PC-9 (cell line): ENCODE data around the gene NHS. TPM values are rescaled to one million over a fixed set of nuclear protein-coding genes. Genes with fewer than 3 reads are reported as not detected.

ENCODE experiments used
- BruUV-seq: library from RNA; stranded (reverse); fragments of 400-500 nt; replicated peaks from 2 replicates; lab custom pipeline; 2021; lab: Mats Ljungman, UMichigan
- CTCF ChIA-PET: fragments of 300-600 bp; sonication (Branson Sonifier 250); formaldehyde crosslinking; loops from one replicate; lab custom pipeline; 2022; ENCODE audit warnings: antibody characterized with exemption; lab: Charles Lee
- POLR2A ChIA-PET: fragments of 300-600 bp; sonication (Branson Sonifier 250); formaldehyde crosslinking; loops from one replicate; lab custom pipeline; 2022; ENCODE audit warnings: antibody characterized with exemption; ENCODE audit not compliant: unreplicated experiment; lab: Charles Lee
- DNase-seq, 2 experiments: peaks; one replicate each; pipeline versions ENCODE4 v3.0.0 to v3.0.0-alpha.2; 2015 to 2022; ENCODE audit warnings: mixed read lengths in 1 of 2
- H2AFZ ChIP-seq: fragments of 200-600 bp; sonication (generic); 2 replicates; pipeline ENCODE4 v1.8.1; 2017; ENCODE audit warnings: antibody characterized with exemption
- H3F3A ChIP-seq: fragments of 200-600 bp; sonication (generic); 2 replicates; pipeline ENCODE4 v1.8.1; 2017; ENCODE audit warnings: antibody characterized with exemption, mild to moderate bottlenecking, low read depth; ENCODE audit not compliant: insufficient read depth
- H3K27ac ChIP-seq: fragments of 200-600 bp; sonication (generic); 2 replicates; pipeline ENCODE4 v1.6.1; 2016; ENCODE audit warnings: mixed run types
- H3K27me3 ChIP-seq: fragments of 200-600 bp; sonication (generic); 2 replicates; pipeline ENCODE4 v1.6.1; 2016; ENCODE audit warnings: low read depth, mixed run types; ENCODE audit not compliant: insufficient read depth
- H3K36me3 ChIP-seq: fragments of 200-600 bp; sonication (generic); 2 replicates; pipeline ENCODE4 v1.6.1; 2016; ENCODE audit warnings: low read depth, mixed run types
- H3K4me1 ChIP-seq: fragments of 200-600 bp; sonication (generic); replicated peaks from 2 replicates; pipeline ENCODE4 v1.6.1; 2016; ENCODE audit warnings: mixed run types; ENCODE audit not compliant: insufficient read depth
- H3K4me2 ChIP-seq: fragments of 200-600 bp; sonication (generic); 2 replicates; pipeline ENCODE4 v1.6.1; 2017; ENCODE audit warnings: mixed run types
- H3K4me3 ChIP-seq: fragments of 200-600 bp; sonication (generic); 2 replicates; pipeline ENCODE4 v1.6.1; 2016; ENCODE audit warnings: mixed run types
- H3K79me2 ChIP-seq: fragments of 200-600 bp; sonication (generic); 2 replicates; pipeline ENCODE4 v1.6.1; 2017; ENCODE audit warnings: low read depth, mixed run types
- H3K9me2 ChIP-seq: fragments of 200-600 bp; sonication (generic); 2 replicates; pipeline ENCODE4 v1.8.1; 2017; ENCODE audit warnings: mild to moderate bottlenecking; ENCODE audit not compliant: insufficient read depth
- H3K9me3 ChIP-seq: fragments of 200-600 bp; sonication (generic); 2 replicates; pipeline ENCODE4 v1.8.1; 2016; ENCODE audit warnings: low read depth; ENCODE audit not compliant: insufficient read depth
- H4K20me1 ChIP-seq: fragments of 200-600 bp; sonication (generic); 2 replicates; pipeline ENCODE4 v1.8.1; 2017; ENCODE audit not compliant: insufficient read depth
- CTCF ChIP-seq: fragments of 200-600 bp; sonication (generic); conservative IDR thresholded peaks from 2 replicates; pipeline ENCODE4 v1.6.1; 2017; ENCODE audit warnings: mixed run types, antibody characterized with exemption, mild to moderate bottlenecking, moderate library complexity
- EZH2 ChIP-seq: fragments of 200-600 bp; sonication (generic); IDR thresholded peaks from 2 replicates; pipeline ENCODE4 v1.8.0; 2017; ENCODE audit warnings: antibody characterized with exemption, low read depth
- intact Hi-C: fragments of 100-400 bp; cut with micrococcal nuclease; formaldehyde crosslinking; loops from one replicate; pipeline ENCODE4 v1.10.0; 2022; ENCODE audit not compliant: unreplicated experiment
- total RNA-seq: library from RNA; stranded (reverse); gene quantifications from 2 replicates; pipeline ENCODE4 v1.2.3, GENCODE V29; 2021

Gene NHS
- total RNA-seq, 1 experiment from 2014 or later: 6.7 TPM

GRCh38 chrX:17632942-17633341 is 257.9 kb downstream of the NHS start:
- no peak overlapping the region for H3K4me3 ChIP-seq
- H2AFZ ChIP-seq: no peak overlapping the region
- no peaks in the 10 kb centered on the region for H3K79me2 ChIP-seq
- H3K9me2 ChIP-seq: no peaks in the 10 kb centered on the region
- ChIA-PET CTCF (no interaction called here), POLR2A (no interaction called here)
- no peaks in the 10 kb centered on the region for H3K36me3 ChIP-seq
- no TSS peak for BruUV-seq
- no peaks in the 10 kb centered on the region for H3K4me1 ChIP-seq
- H3K4me2 ChIP-seq: no peak overlapping the region
- no peaks in the 10 kb centered on the region for H3F3A ChIP-seq
- H3K27ac ChIP-seq: no peak overlapping the region
- no peaks in the 10 kb centered on the region for H4K20me1 ChIP-seq
- H3K9me3 ChIP-seq: no peaks in the 10 kb centered on the region
- no peak for DNase-seq
- TF ChIP-seq CTCF (no peak), EZH2 (no peak)
- no peaks in the 10 kb centered on the region for H3K27me3 ChIP-seq
- intact Hi-C loops: no loop called here

GRCh38 chrX:17633546-17633945 is 258.5 kb downstream of the NHS start:
- H2AFZ ChIP-seq: no peak overlapping the region
- POLR2A ChIA-PET: no interaction called here

GRCh38 chrX:17634542-17635207 is 259.7 kb downstream of the NHS start:
- Histone ChIP-seq H3K4me2 (no peak overlapping the region), H2AFZ (no peak overlapping the region)
- intact Hi-C loops: no loop called here

More at GRCh38 chrX:17633546-17633945, 258.5 kb downstream of the NHS start:
- intact Hi-C loops: no loop called here
- CTCF ChIA-PET: no interaction called here
- no peak for DNase-seq
- TF ChIP-seq CTCF (no peak), EZH2 (no peak)
- H3F3A ChIP-seq: no peaks in the 10 kb centered on the region
- H3K27me3 ChIP-seq: no peaks in the 10 kb centered on the region
- no peak overlapping the region for H3K4me2 ChIP-seq
- H3K27ac ChIP-seq: no peak overlapping the region
- no peaks in the 10 kb centered on the region for H3K9me2 ChIP-seq
- H3K36me3 ChIP-seq: no peaks in the 10 kb centered on the region
- no peaks in the 10 kb centered on the region for H3K9me3 ChIP-seq
- no peaks in the 10 kb centered on the region for H3K4me1 ChIP-seq
- no peak overlapping the region for H3K4me3 ChIP-seq
- no peaks in the 10 kb centered on the region for H3K79me2 ChIP-seq
- H4K20me1 ChIP-seq: no peaks in the 10 kb centered on the region
- BruUV-seq: no TSS peak

More at GRCh38 chrX:17634542-17635207, 259.7 kb downstream of the NHS start:
- no TSS peak for BruUV-seq
- Histone ChIP-seq H3K79me2 (no peaks in the 10 kb centered on the region), H3K27me3 (no peaks in the 10 kb centered on the region), H3K9me3 (no peaks in the 10 kb centered on the region), H3K4me1 (no peaks in the 10 kb centered on the region), H3K9me2 (no peaks in the 10 kb centered on the region), H3F3A (no peaks in the 10 kb centered on the region), H3K4me3 (no peak overlapping the region), H3K36me3 (no peaks in the 10 kb centered on the region), H4K20me1 (no peaks in the 10 kb centered on the region), H3K27ac (no peak overlapping the region)
- TF ChIP-seq EZH2 (no peak), CTCF (no peak)
- no peak for DNase-seq
- ChIA-PET CTCF (no interaction called here), POLR2A (no interaction called here)
